Gastrocnemius medialis (tissue), 4 donors: Measurements from ENCODE around the gene PCBP2. TPM values are rescaled to one million over a fixed set of nuclear protein-coding genes. Genes with fewer than 3 reads are reported as not detected.
"Not testable (repeated sequence)": the region's sequence is repeated elsewhere in the genome, so short reads cannot be mapped to it uniquely, and the experiment has no call there.

ENCODE experiments used
- ATAC-seq, 2 donors: fragments of 150-250 bp; one replicate each; pipeline ENCODE4 v1.9.1; 2016
- DNase-seq, 2 donors: peaks; one replicate each; pipeline ENCODE4 v3.0.0-alpha.2; 2019
- H3K27ac ChIP-seq, 4 donors: fragments of 200-600 bp; sonication (generic); 1 replicate in 1 of 4; 2 replicates in 3 of 4; pipeline ENCODE4 v1.5.1; 2016 to 2018; ENCODE audit warnings: mild to moderate bottlenecking in 2 of 4, moderate library complexity in 1 of 4
- H3K27me3 ChIP-seq, 3 donors: fragments of 200-600 bp; sonication (generic) in 2 of 3; 1 replicate in 1 of 3; 2 replicates in 2 of 3; pipeline versions ENCODE4 v1.5.1 to v1.6.0; 2016 to 2019; ENCODE audit warnings: mild to moderate bottlenecking in 1 of 3, moderate library complexity in 1 of 3
- H3K36me3 ChIP-seq, 2 donors: fragments of 200-600 bp; sonication (generic) in 1 of 2; one replicate each; pipeline ENCODE4 v1.5.1; 2017 to 2018
- H3K4me1 ChIP-seq, 2 donors: fragments of 200-600 bp; sonication (generic) in 1 of 2; one replicate each; pipeline ENCODE4 v1.5.1; 2016 to 2017; ENCODE audit warnings: mild to moderate bottlenecking in 2 of 2
- H3K4me3 ChIP-seq, 4 donors: fragments of 200-600 bp; sonication (generic) in 3 of 4; 1 replicate in 1 of 4; 2 replicates in 3 of 4; pipeline ENCODE4 v1.5.1; 2016 to 2019; ENCODE audit warnings: mild to moderate bottlenecking in 2 of 4
- H3K9me3 ChIP-seq, 3 donors: fragments of 200-600 bp; sonication (generic) in 2 of 3; 1 replicate in 1 of 3; 2 replicates in 2 of 3; pipeline ENCODE4 v1.5.1; 2016 to 2019
- CTCF ChIP-seq, 5 experiments: fragments of 450-650 bp in 3 of 5; fragments of 200-600 bp in 2 of 5; sonication (generic) in 2 of 5; IDR thresholded peaks in 4 of 5; conservative IDR thresholded peaks in 1 of 5; 1 replicate in 4 of 5; 2 replicates in 1 of 5; pipeline ENCODE4 v1.5.1; 2016 to 2019; ENCODE audit warnings: antibody characterized with exemption in 5 of 5, mild to moderate bottlenecking in 3 of 5, moderate library complexity in 3 of 5
- POLR2A ChIP-seq, 2 donors: fragments of 450-650 bp; IDR thresholded peaks; one replicate each; pipeline ENCODE4 v1.6.1; 2017; ENCODE audit warnings: antibody characterized with exemption in 2 of 2, mild to moderate bottlenecking in 2 of 2, moderate library complexity in 2 of 2
- in situ Hi-C, 4 donors: fragments of 200-750 bp; cut with MboI; loops; one replicate each; pipeline versions ENCODE4 v1.15.0 to v1.8.0; 2017; ENCODE audit warnings: low sequenced_read_pairs in 4 of 4
- intact Hi-C: fragments of 100-400 bp; cut with DNase I; formaldehyde crosslinking; loops from one replicate; pipeline ENCODE4 v1.15.1; 2023; ENCODE audit warnings: low total_unique reads
- total RNA-seq, 4 donors: library from RNA; depleted of rRNA; stranded (reverse); fragments of >200 nt; gene quantifications; one replicate each; pipeline versions ENCODE4 v1.1.0 to v1.2.3, GENCODE V29; 2016

The PCBP2 gene
- total RNA-seq: 100 to 1,000 TPM; 113 to 257 (median 191) TPM

- Histone ChIP-seq H3K27me3 (no peaks in the 10 kb centered on the region), H3K9me3 (no peaks in the 10 kb centered on the region), H3K27ac (peak within 1 kb of the TSS; percentile 92 to 98 (median 98)), H3K36me3 (peaks cover 0 to 31% of the 10 kb centered on the region in 2 donors), H3K4me1 (peaks cover 28 to 33% of the 10 kb centered on the region in 2 donors), H3K4me3 (peak within 1 kb of the TSS; percentile 73 to 90 (median 80))
- peak; percentile 98 to 99 for DNase-seq
- in situ Hi-C loops: no loop called here
- ATAC-seq: peak; percentile 97 to 98
- intact Hi-C loops: loop anchor here (1.0 to 10.0 kb wide), 6 partner anchors 10 to 397 kb away; partner anchors contain the start of genes ATF7, PRR13, TARBP2 and TNS2
- TF ChIP-seq CTCF (IDR thresholded peaks at IDR 0.05 in 4 of 5, conservative IDR thresholded peaks at IDR 0.05 in 1 of 5): peak; percentile 89 to 94 (median 93)
- peak; percentile 80 to 83 for TF ChIP-seq POLR2A (IDR thresholded peaks at IDR 0.05)
These were observed at the start of gene PCBP2 for GRCh38 chr12:53451661-53452158. Gene PCBP2 (plus strand): TSS chr12:53452102. CDS start chr12:53454801, 2,699 bp downstream.

- intact Hi-C loops: loop anchor here (1.0 kb wide), 1 partner anchor 21 kb away; the partner anchor contains the start of gene AMHR2
- H3K27me3 ChIP-seq, ATAC-seq, DNase-seq, H3K9me3 ChIP-seq, H3K27ac ChIP-seq, in situ Hi-C loops, H3K4me3 ChIP-seq: not testable (repeated sequence)
- Histone ChIP-seq H3K4me1 (peaks cover 3 to 13% of the 10 kb centered on the region in 2 donors), H3K36me3 (peaks cover 0 to 12% of the 10 kb centered on the region in 2 donors)
These were observed 49.6 kb upstream of the PCBP2 start for GRCh38 chr12:53402351-53402750.

GRCh38 chr12:53402871-53403270 lies 49.0 kb upstream of the PCBP2 start:
- in situ Hi-C loops: no loop called here
- DNase-seq (no peak), ATAC-seq (no peak)
- H3K4me3 ChIP-seq: no peak overlapping the region
- H3K27me3 ChIP-seq: no peaks in the 10 kb centered on the region
- no peaks in the 10 kb centered on the region for H3K9me3 ChIP-seq
- TF ChIP-seq POLR2A (IDR thresholded peaks at IDR 0.05) (no peak), CTCF (IDR thresholded peaks at IDR 0.05 in 4 of 5, conservative IDR thresholded peaks at IDR 0.05 in 1 of 5) (no peak)
- intact Hi-C loops: loop anchor here (1.0 kb wide), 1 partner anchor 20 kb away; the partner anchor contains the start of gene AMHR2
- no peak overlapping the region for H3K27ac ChIP-seq
- peaks cover 0 to 18% of the 10 kb centered on the region in 2 donors for H3K36me3 ChIP-seq
- H3K4me1 ChIP-seq: peaks cover under 1 to 7% of the 10 kb centered on the region in 2 donors

GRCh38 chr12:53410951-53411350 lies 41.0 kb upstream of the PCBP2 start:
- DNase-seq (no peak), ATAC-seq (no peak)
- Histone ChIP-seq H3K27me3 (no peaks in the 10 kb centered on the region), H3K27ac (no peak overlapping the region), H3K4me1 (no peaks in the 10 kb centered on the region), H3K9me3 (no peaks in the 10 kb centered on the region), H3K4me3 (no peak overlapping the region), H3K36me3 (peaks cover 0 to 83% of the 10 kb centered on the region in 2 donors)
- no peak for TF ChIP-seq POLR2A (IDR thresholded peaks at IDR 0.05)
- TF ChIP-seq CTCF (IDR thresholded peaks at IDR 0.05 in 4 of 5, conservative IDR thresholded peaks at IDR 0.05 in 1 of 5): no peak
- intact Hi-C loops (no loop called here), in situ Hi-C loops (no loop called here)

- ATAC-seq (no peak), DNase-seq (no peak)
- in situ Hi-C loops (no loop called here), intact Hi-C loops (no loop called here)
- no peak overlapping the region for H3K27ac ChIP-seq
- H3K4me3 ChIP-seq: no peak overlapping the region
- no peaks in the 10 kb centered on the region for H3K9me3 ChIP-seq
- TF ChIP-seq POLR2A (IDR thresholded peaks at IDR 0.05) (no peak), CTCF (IDR thresholded peaks at IDR 0.05 in 4 of 5, conservative IDR thresholded peaks at IDR 0.05 in 1 of 5) (no peak)
- H3K27me3 ChIP-seq: no peaks in the 10 kb centered on the region
- peaks cover 0 to 57% of the 10 kb centered on the region in 2 donors for H3K36me3 ChIP-seq
- no peaks in the 10 kb centered on the region for H3K4me1 ChIP-seq
These were observed 38.3 kb upstream of the PCBP2 start for GRCh38 chr12:53413485-53414204.
